ENCODE results near the gene ENGASE. TPM values are rescaled to one million over a fixed set of nuclear protein-coding genes. Genes with fewer than 3 reads are reported as not detected.

ENGASE gene
- total and polyA plus RNA-seq, 9 of the 15 experiments (the other 6 are each of a cell fraction or from before 2014, with no cell fraction given), result 0.06 to 45.5 (median 13.9) TPM

GRCh38 chr17:79045842-79046196 is 28.8 kb upstream of the ENGASE start (continued):
- TF ChIP-seq MNT (conservative IDR thresholded peaks at IDR 0.05) (0 out of 4 replicates have a peak, but pooled peaks of 1 of the 2 experiments have one; percentile 19), ZBED1 (IDR thresholded peaks at IDR 0.05) (no peak), AFF1 (IDR thresholded peaks at IDR 0.05; ENCODE audit: low read depth in 1 of 2, partially characterized antibody in 2 of 2) (no peak), PCBP1 (IDR thresholded peaks at IDR 0.05; ENCODE audit: low read depth, low read length, poor library complexity, severe bottlenecking) (no peak), MTA2 (IDR thresholded peaks at IDR 0.05; ENCODE audit: low read depth) (no peak), ZEB2 (IDR thresholded peaks at IDR 0.05) (no peak), CHD1 (IDR thresholded peaks at IDR 0.05; ENCODE audit: low read length) (no peak), CTCF (IDR thresholded peaks at IDR 0.05 in 2 of 3, conservative IDR thresholded peaks at IDR 0.05 in 1 of 3; ENCODE audit: insufficient read depth in 2 of 3, low read depth in 1 of 3, low read length in 3 of 3) (peak; percentile 91 to 93 (median 92)), NBN (IDR thresholded peaks at IDR 0.05; ENCODE audit: low read depth) (no peak), MYBL2 (IDR thresholded peaks at IDR 0.05; ENCODE audit: low read depth) (no peak), MYBL2 (CRISPR knock-in tag; IDR thresholded peaks at IDR 0.05; ENCODE audit: borderline replicate concordance) (no peak), ZNF253 (CRISPR knock-in tag; conservative IDR thresholded peaks at IDR 0.05) (no peak), RBM22 (IDR thresholded peaks at IDR 0.05; ENCODE audit: low read depth, low read length, poor library complexity, severe bottlenecking) (no peak), MXD1 (CRISPR knock-in tag; IDR thresholded peaks at IDR 0.05; ENCODE audit: borderline replicate concordance, poor library complexity, severe bottlenecking) (no peak), PRMT5 (CRISPR knock-in tag; IDR thresholded peaks at IDR 0.05) (no peak), XRCC4 (IDR thresholded peaks at IDR 0.05; ENCODE audit: extremely low read depth, insufficient read depth, insufficient read length) (no peak), POLR2G (IDR thresholded peaks at IDR 0.05; ENCODE audit: low read depth, low read length) (no peak), FOXJ2 (tag; IDR thresholded peaks at IDR 0.05) (no peak), BCL6 (CRISPR knock-in tag; IDR thresholded peaks at IDR 0.05) (no peak), HMGXB4 (CRISPR knock-in tag; IDR thresholded peaks at IDR 0.05) (no peak)
